Measurements from ENCODE around the gene SNX5.

GRCh38 chr20:17976305-17976704, 7.7 kb upstream of the SNX5 start:
- TF ChIP-seq CTCF (conservative IDR thresholded peaks at IDR 0.05; ENCODE audit: low read depth, low read length) (no peak), EZH2 (IDR thresholded peaks at IDR 0.05; ENCODE audit: borderline replicate concordance, low read depth, low read length, poor library complexity, severe bottlenecking) (no peak)
